Panc1 (cell line): ENCODE data around the gene CDKL1.

Experiments
- POLR2AphosphoS5 ChIP-seq: IDR thresholded peaks from 2 replicates; pipeline ENCODE4 v1.6.1; 2012; ENCODE audit warnings: mild to moderate bottlenecking, low read depth, low read length, moderate library complexity
- TF ChIP-seq, protein P1 (sequence below): fragments of 450-650 bp; IDR thresholded peaks from 2 replicates; pipeline ENCODE4 v1.5.1; 2017; ENCODE audit warnings: mild to moderate bottlenecking
- TF ChIP-seq, protein P2 (sequence below), 2 experiments: IDR thresholded peaks; 2 replicates each; pipeline ENCODE4 v1.6.1; 2011 to 2012; ENCODE audit warnings: low read depth in 2 of 2, control low read depth in 1 of 2, low read length in 1 of 2, mild to moderate bottlenecking in 1 of 2, moderate library complexity in 1 of 2; ENCODE audit not compliant: insufficient read depth in 1 of 2

DNA sequence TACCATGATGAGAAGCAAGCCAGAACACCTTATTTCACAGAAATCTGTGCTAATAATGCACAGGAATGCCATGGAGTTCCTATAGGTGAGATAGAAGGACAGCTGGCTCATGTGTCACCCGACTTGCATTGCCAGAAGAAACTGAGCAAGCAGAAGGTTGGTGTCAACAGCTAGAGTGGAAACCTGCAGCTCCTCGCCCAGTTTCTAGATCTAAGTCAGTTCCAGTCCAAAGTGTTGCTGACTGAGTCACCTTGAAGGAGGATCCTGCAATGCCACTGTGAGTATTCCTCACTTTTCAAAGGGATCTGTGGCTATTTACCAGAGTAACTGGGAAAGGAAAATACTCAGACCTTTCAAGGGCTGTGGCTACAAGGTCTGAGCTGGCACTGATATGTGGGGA is 17.1 kb downstream of the CDKL1 start:
- TF ChIP-seq, protein P1, sequence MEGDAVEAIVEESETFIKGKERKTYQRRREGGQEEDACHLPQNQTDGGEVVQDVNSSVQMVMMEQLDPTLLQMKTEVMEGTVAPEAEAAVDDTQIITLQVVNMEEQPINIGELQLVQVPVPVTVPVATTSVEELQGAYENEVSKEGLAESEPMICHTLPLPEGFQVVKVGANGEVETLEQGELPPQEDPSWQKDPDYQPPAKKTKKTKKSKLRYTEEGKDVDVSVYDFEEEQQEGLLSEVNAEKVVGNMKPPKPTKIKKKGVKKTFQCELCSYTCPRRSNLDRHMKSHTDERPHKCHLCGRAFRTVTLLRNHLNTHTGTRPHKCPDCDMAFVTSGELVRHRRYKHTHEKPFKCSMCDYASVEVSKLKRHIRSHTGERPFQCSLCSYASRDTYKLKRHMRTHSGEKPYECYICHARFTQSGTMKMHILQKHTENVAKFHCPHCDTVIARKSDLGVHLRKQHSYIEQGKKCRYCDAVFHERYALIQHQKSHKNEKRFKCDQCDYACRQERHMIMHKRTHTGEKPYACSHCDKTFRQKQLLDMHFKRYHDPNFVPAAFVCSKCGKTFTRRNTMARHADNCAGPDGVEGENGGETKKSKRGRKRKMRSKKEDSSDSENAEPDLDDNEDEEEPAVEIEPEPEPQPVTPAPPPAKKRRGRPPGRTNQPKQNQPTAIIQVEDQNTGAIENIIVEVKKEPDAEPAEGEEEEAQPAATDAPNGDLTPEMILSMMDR = no peak
- TF ChIP-seq POLR2AphosphoS5 = no peak
- TF ChIP-seq, protein P2, sequence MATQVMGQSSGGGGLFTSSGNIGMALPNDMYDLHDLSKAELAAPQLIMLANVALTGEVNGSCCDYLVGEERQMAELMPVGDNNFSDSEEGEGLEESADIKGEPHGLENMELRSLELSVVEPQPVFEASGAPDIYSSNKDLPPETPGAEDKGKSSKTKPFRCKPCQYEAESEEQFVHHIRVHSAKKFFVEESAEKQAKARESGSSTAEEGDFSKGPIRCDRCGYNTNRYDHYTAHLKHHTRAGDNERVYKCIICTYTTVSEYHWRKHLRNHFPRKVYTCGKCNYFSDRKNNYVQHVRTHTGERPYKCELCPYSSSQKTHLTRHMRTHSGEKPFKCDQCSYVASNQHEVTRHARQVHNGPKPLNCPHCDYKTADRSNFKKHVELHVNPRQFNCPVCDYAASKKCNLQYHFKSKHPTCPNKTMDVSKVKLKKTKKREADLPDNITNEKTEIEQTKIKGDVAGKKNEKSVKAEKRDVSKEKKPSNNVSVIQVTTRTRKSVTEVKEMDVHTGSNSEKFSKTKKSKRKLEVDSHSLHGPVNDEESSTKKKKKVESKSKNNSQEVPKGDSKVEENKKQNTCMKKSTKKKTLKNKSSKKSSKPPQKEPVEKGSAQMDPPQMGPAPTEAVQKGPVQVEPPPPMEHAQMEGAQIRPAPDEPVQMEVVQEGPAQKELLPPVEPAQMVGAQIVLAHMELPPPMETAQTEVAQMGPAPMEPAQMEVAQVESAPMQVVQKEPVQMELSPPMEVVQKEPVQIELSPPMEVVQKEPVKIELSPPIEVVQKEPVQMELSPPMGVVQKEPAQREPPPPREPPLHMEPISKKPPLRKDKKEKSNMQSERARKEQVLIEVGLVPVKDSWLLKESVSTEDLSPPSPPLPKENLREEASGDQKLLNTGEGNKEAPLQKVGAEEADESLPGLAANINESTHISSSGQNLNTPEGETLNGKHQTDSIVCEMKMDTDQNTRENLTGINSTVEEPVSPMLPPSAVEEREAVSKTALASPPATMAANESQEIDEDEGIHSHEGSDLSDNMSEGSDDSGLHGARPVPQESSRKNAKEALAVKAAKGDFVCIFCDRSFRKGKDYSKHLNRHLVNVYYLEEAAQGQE (IDR thresholded peaks at IDR 0.05; ENCODE audit: insufficient read depth in 1 of 2, low read depth in 2 of 2, low read length in 1 of 2) = no peak
